ENCODE results near the gene CCBE1. TPM values are rescaled to one million over a fixed set of nuclear protein-coding genes. Genes with fewer than 3 reads are reported as not detected.

Gene CCBE1
- total and polyA plus RNA-seq, 2 donors (not counting 1 experiment from before 2014, with no cell fraction given) = 122 TPM

GRCh38 chr18:59646228-59646962 is 50.8 kb downstream of the CCBE1 start:
- Histone ChIP-seq H3K36me3 (ENCODE audit: control insufficient read depth, insufficient read depth, low read length) (no peaks in the 10 kb centered on the region), H3K27me3 (ENCODE audit: control insufficient read depth, insufficient read depth, low read length) (no peaks in the 10 kb centered on the region), H3K27ac (ENCODE audit: insufficient read depth, low read length) (no peak overlapping the region), H4K20me1 (ENCODE audit: control insufficient read depth, extremely low read depth, insufficient read depth, low read length) (no peaks in the 10 kb centered on the region), H3K4me2 (ENCODE audit: extremely low read depth, insufficient read depth, low read length) (peak overlapping the region; percentile 52), H3K4me1 (ENCODE audit: control insufficient read depth, extremely low read depth, insufficient read depth, low read length) (peaks cover 9% of the 10 kb centered on the region), H3K9ac (ENCODE audit: insufficient read depth, low read length) (no peak overlapping the region), H3K79me2 (ENCODE audit: control insufficient read depth, insufficient read depth, low read length) (peaks cover 86% of the 10 kb centered on the region), H3K4me3 (replicated peaks in 1 of 4; ENCODE audit: control extremely low read depth in 1 of 4, insufficient read depth in 1 of 4, low read depth in 3 of 4, low read length in 4 of 4) (no peak overlapping the region), H2AFZ (ENCODE audit: low read length) (no peak overlapping the region), H3K9me3 (ENCODE audit: control insufficient read depth, insufficient read depth, low read depth, low read length) (no peaks in the 10 kb centered on the region)
- peak in 1 of 2 donors; percentile 31 for DNase-seq (ENCODE audit: low read depth in 2 of 2)
- TF ChIP-seq EZH2 (IDR thresholded peaks at IDR 0.05; ENCODE audit: low read length, missing control alignments) = no peak
- no peak for TF ChIP-seq CTCF (conservative IDR thresholded peaks at IDR 0.05 in 1 of 2, IDR thresholded peaks at IDR 0.05 in 1 of 2; ENCODE audit: low read depth in 1 of 2, low read length in 2 of 2)

GRCh38 chr18:59643740-59644139 is 53.5 kb downstream of the CCBE1 start:
- Histone ChIP-seq H3K27ac (ENCODE audit: insufficient read depth, low read length) (no peak overlapping the region), H3K4me2 (ENCODE audit: extremely low read depth, insufficient read depth, low read length) (no peak overlapping the region), H3K36me3 (ENCODE audit: control insufficient read depth, insufficient read depth, low read length) (no peaks in the 10 kb centered on the region), H3K4me1 (ENCODE audit: control insufficient read depth, extremely low read depth, insufficient read depth, low read length) (peaks cover 9% of the 10 kb centered on the region), H3K79me2 (ENCODE audit: control insufficient read depth, insufficient read depth, low read length) (peaks cover 86% of the 10 kb centered on the region), H2AFZ (ENCODE audit: low read length) (no peak overlapping the region), H3K9me3 (ENCODE audit: control insufficient read depth, insufficient read depth, low read depth, low read length) (no peaks in the 10 kb centered on the region), H3K9ac (ENCODE audit: insufficient read depth, low read length) (no peak overlapping the region), H3K27me3 (ENCODE audit: control insufficient read depth, insufficient read depth, low read length) (no peaks in the 10 kb centered on the region), H3K4me3 (replicated peaks in 1 of 4; ENCODE audit: control extremely low read depth in 1 of 4, insufficient read depth in 1 of 4, low read depth in 3 of 4, low read length in 4 of 4) (no peak overlapping the region), H4K20me1 (ENCODE audit: control insufficient read depth, extremely low read depth, insufficient read depth, low read length) (no peaks in the 10 kb centered on the region)
- no peak for DNase-seq (ENCODE audit: low read depth in 2 of 2)
- TF ChIP-seq EZH2 (IDR thresholded peaks at IDR 0.05; ENCODE audit: low read length, missing control alignments) (no peak), CTCF (conservative IDR thresholded peaks at IDR 0.05 in 1 of 2, IDR thresholded peaks at IDR 0.05 in 1 of 2; ENCODE audit: low read depth in 1 of 2, low read length in 2 of 2) (no peak)

GRCh38 chr18:59640721-59641120 is 56.5 kb downstream of the CCBE1 start:
- Histone ChIP-seq H3K27ac (ENCODE audit: insufficient read depth, low read length) (no peak overlapping the region), H2AFZ (ENCODE audit: low read length) (no peak overlapping the region), H3K4me3 (replicated peaks in 1 of 4; ENCODE audit: control extremely low read depth in 1 of 4, insufficient read depth in 1 of 4, low read depth in 3 of 4, low read length in 4 of 4) (no peak overlapping the region), H3K4me2 (ENCODE audit: extremely low read depth, insufficient read depth, low read length) (no peak overlapping the region), H3K9me3 (ENCODE audit: control insufficient read depth, insufficient read depth, low read depth, low read length) (no peaks in the 10 kb centered on the region), H4K20me1 (ENCODE audit: control insufficient read depth, extremely low read depth, insufficient read depth, low read length) (no peaks in the 10 kb centered on the region), H3K36me3 (ENCODE audit: control insufficient read depth, insufficient read depth, low read length) (no peaks in the 10 kb centered on the region), H3K9ac (ENCODE audit: insufficient read depth, low read length) (no peak overlapping the region), H3K27me3 (ENCODE audit: control insufficient read depth, insufficient read depth, low read length) (no peaks in the 10 kb centered on the region), H3K79me2 (ENCODE audit: control insufficient read depth, insufficient read depth, low read length) (peaks cover 92% of the 10 kb centered on the region), H3K4me1 (ENCODE audit: control insufficient read depth, extremely low read depth, insufficient read depth, low read length) (peaks cover 9% of the 10 kb centered on the region)
- peak in 1 of 2 donors; percentile 39 for DNase-seq (ENCODE audit: low read depth in 2 of 2)
- TF ChIP-seq CTCF (conservative IDR thresholded peaks at IDR 0.05 in 1 of 2, IDR thresholded peaks at IDR 0.05 in 1 of 2; ENCODE audit: low read depth in 1 of 2, low read length in 2 of 2) = no peak
- TF ChIP-seq EZH2 (IDR thresholded peaks at IDR 0.05; ENCODE audit: low read length, missing control alignments) = no peak
